Right atrium auricular region (tissue), 2 donors: Measurements from ENCODE around the gene PLXDC2. TPM values are rescaled to one million over a fixed set of nuclear protein-coding genes. Genes with fewer than 3 reads are reported as not detected.

Source experiments
- DNase-seq: peaks from one replicate; pipeline ENCODE4 v3.0.0-alpha.2; 2019; ENCODE audit warnings: low spot score
- H3K27ac ChIP-seq, 2 donors: fragments of 200-600 bp; sonication (generic); 1 replicate in 1 of 2; 2 replicates in 1 of 2; pipeline ENCODE4 v1.5.1; 2016 to 2019
- H3K27me3 ChIP-seq, 2 donors: fragments of 200-600 bp; sonication (generic); one replicate each; pipeline versions ENCODE4 v1.5.1 to v1.6.0; 2017 to 2019
- H3K36me3 ChIP-seq: fragments of 200-600 bp; sonication (generic); one replicate; pipeline ENCODE4 v1.5.1; 2016
- H3K4me1 ChIP-seq, 2 donors: fragments of 200-600 bp; sonication (generic); one replicate each; pipeline versions ENCODE4 v1.5.1 to v1.6.0; 2017 to 2019
- H3K4me3 ChIP-seq, 2 donors: fragments of 200-600 bp; sonication (generic); 1 replicate in 1 of 2; 2 replicates in 1 of 2; pipeline ENCODE4 v1.5.1; 2017 to 2019; ENCODE audit warnings: mild to moderate bottlenecking in 1 of 2, moderate library complexity in 1 of 2
- H3K9me3 ChIP-seq, 2 donors: fragments of 200-600 bp; sonication (generic); one replicate each; pipeline ENCODE4 v1.5.1; 2019
- CTCF ChIP-seq, 2 donors: fragments of 200-600 bp; sonication (generic); IDR thresholded peaks; one replicate each; pipeline ENCODE4 v1.5.1; 2019; ENCODE audit warnings: antibody characterized with exemption in 2 of 2
- total RNA-seq, 2 donors: library from RNA; depleted of rRNA; stranded (reverse); fragments of >200 nt; gene quantifications; one replicate each; pipeline ENCODE4 v1.1.0, GENCODE V29; 2016

The PLXDC2 gene
- total RNA-seq, 2 donors from 2014 or later: 24.0 to 43.6 TPM

- Histone ChIP-seq H3K36me3 (no peaks in the 10 kb centered on the region), H3K9me3 (no peaks in the 10 kb centered on the region), H3K27ac (no peak overlapping the region), H3K4me3 (no peak overlapping the region), H3K4me1 (peaks cover 0 to 7% of the 10 kb centered on the region in 2 donors), H3K27me3 (no peaks in the 10 kb centered on the region)
- no peak for TF ChIP-seq CTCF (IDR thresholded peaks at IDR 0.05)
- no peak for DNase-seq
Measured at GRCh38 chr10:19845503-19846368, 29.5 kb downstream of the PLXDC2 start.

- no peak for DNase-seq
- Histone ChIP-seq H3K9me3 (no peaks in the 10 kb centered on the region), H3K4me3 (no peak overlapping the region), H3K4me1 (peaks cover 0 to 7% of the 10 kb centered on the region in 2 donors), H3K27ac (no peak overlapping the region), H3K27me3 (no peaks in the 10 kb centered on the region), H3K36me3 (no peaks in the 10 kb centered on the region)
- no peak for TF ChIP-seq CTCF (IDR thresholded peaks at IDR 0.05)
Measured at GRCh38 chr10:19847321-19847720, 31.1 kb downstream of the PLXDC2 start.

- H3K36me3 ChIP-seq: no peaks in the 10 kb centered on the region
- TF ChIP-seq CTCF (IDR thresholded peaks at IDR 0.05): no peak
- H3K4me1 ChIP-seq: peaks cover 0 to 7% of the 10 kb centered on the region in 2 donors
Measured at GRCh38 chr10:19848226-19848985, 32.2 kb downstream of the PLXDC2 start.

GRCh38 chr10:19853831-19854230 is 37.6 kb downstream of the PLXDC2 start:
- H3K36me3 ChIP-seq: no peaks in the 10 kb centered on the region
- H3K4me1 ChIP-seq: no peaks in the 10 kb centered on the region
- H3K4me3 ChIP-seq: no peak overlapping the region
- no peak for DNase-seq
- TF ChIP-seq CTCF (IDR thresholded peaks at IDR 0.05): no peak
- H3K27me3 ChIP-seq: no peaks in the 10 kb centered on the region
- no peaks in the 10 kb centered on the region for H3K9me3 ChIP-seq
- no peak overlapping the region for H3K27ac ChIP-seq

More at GRCh38 chr10:19848226-19848985, 32.2 kb downstream of the PLXDC2 start:
- Histone ChIP-seq H3K4me3 (no peak overlapping the region), H3K9me3 (no peaks in the 10 kb centered on the region), H3K27me3 (no peaks in the 10 kb centered on the region), H3K27ac (no peak overlapping the region)
- no peak for DNase-seq

GRCh38 chr10:19857876-19858275 is 41.6 kb downstream of the PLXDC2 start:
- DNase-seq: no peak
- Histone ChIP-seq H3K27me3 (no peaks in the 10 kb centered on the region), H3K4me1 (no peaks in the 10 kb centered on the region), H3K27ac (no peak overlapping the region), H3K36me3 (no peaks in the 10 kb centered on the region), H3K9me3 (no peaks in the 10 kb centered on the region), H3K4me3 (no peak overlapping the region)
- TF ChIP-seq CTCF (IDR thresholded peaks at IDR 0.05): no peak
